Endothelial cell of umbilical vein (primary cell): Measurements from ENCODE around the gene CADPS.

Source experiments
- EZH2 ChIP-seq: IDR thresholded peaks from 2 replicates; pipeline ENCODE4 v1.6.1; 2012; ENCODE audit warnings: borderline replicate concordance, low read depth, mild to moderate bottlenecking, moderate library complexity, low read length, inconsistent platforms; ENCODE audit not compliant: severe bottlenecking
- FOS ChIP-seq: IDR thresholded peaks from 2 replicates; pipeline ENCODE4 v1.6.1; 2011; ENCODE audit warnings: mild to moderate bottlenecking, low read length, moderate library complexity, borderline replicate concordance; ENCODE audit not compliant: insufficient read depth
- GATA2 ChIP-seq: IDR thresholded peaks from 2 replicates; pipeline ENCODE4 v1.7.0; 2011; ENCODE audit warnings: low read depth, mild to moderate bottlenecking, moderate library complexity, mixed read lengths, low read length; ENCODE audit not compliant: insufficient read length, insufficient read depth
- JUN ChIP-seq: IDR thresholded peaks from 2 replicates; pipeline ENCODE4 v1.6.1; 2011; ENCODE audit warnings: borderline replicate concordance, low read depth; ENCODE audit not compliant: insufficient read length, insufficient read depth
- MAX ChIP-seq: IDR thresholded peaks from 2 replicates; pipeline ENCODE4 v1.6.1; 2011; ENCODE audit not compliant: insufficient read depth, insufficient read length
- MYC ChIP-seq: IDR thresholded peaks from one replicate; pipeline ENCODE4 v1.6.1; 2011; ENCODE audit warnings: mild to moderate bottlenecking, low read depth, low read length
- POLR2A ChIP-seq: IDR thresholded peaks from 2 replicates; pipeline ENCODE4 v1.6.1; 2012; ENCODE audit warnings: low read depth, mild to moderate bottlenecking, control low read depth, low read length
- POLR2AphosphoS5 ChIP-seq: IDR thresholded peaks from 2 replicates; pipeline ENCODE4 v1.6.1; 2012; ENCODE audit warnings: low read depth, mild to moderate bottlenecking, control low read depth, low read length, moderate library complexity; ENCODE audit not compliant: insufficient read depth
- TF ChIP-seq, protein P1 (sequence below), 2 donors: IDR thresholded peaks; 1 replicate in 1 of 2; 2 replicates in 1 of 2; pipeline ENCODE4 v1.5.1; 2011; ENCODE audit warnings: low read length in 2 of 2, mild to moderate bottlenecking in 2 of 2, moderate library complexity in 2 of 2, control low read depth in 1 of 2, inconsistent platforms in 1 of 2, low read depth in 1 of 2; ENCODE audit not compliant: insufficient read depth in 1 of 2; ENCODE audit errors: extremely low read depth in 1 of 2

- TF ChIP-seq, protein P1, sequence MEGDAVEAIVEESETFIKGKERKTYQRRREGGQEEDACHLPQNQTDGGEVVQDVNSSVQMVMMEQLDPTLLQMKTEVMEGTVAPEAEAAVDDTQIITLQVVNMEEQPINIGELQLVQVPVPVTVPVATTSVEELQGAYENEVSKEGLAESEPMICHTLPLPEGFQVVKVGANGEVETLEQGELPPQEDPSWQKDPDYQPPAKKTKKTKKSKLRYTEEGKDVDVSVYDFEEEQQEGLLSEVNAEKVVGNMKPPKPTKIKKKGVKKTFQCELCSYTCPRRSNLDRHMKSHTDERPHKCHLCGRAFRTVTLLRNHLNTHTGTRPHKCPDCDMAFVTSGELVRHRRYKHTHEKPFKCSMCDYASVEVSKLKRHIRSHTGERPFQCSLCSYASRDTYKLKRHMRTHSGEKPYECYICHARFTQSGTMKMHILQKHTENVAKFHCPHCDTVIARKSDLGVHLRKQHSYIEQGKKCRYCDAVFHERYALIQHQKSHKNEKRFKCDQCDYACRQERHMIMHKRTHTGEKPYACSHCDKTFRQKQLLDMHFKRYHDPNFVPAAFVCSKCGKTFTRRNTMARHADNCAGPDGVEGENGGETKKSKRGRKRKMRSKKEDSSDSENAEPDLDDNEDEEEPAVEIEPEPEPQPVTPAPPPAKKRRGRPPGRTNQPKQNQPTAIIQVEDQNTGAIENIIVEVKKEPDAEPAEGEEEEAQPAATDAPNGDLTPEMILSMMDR (IDR thresholded peaks at IDR 0.05; ENCODE audit: extremely low read depth in 1 of 2, insufficient read depth in 1 of 2, low read depth in 1 of 2, low read length in 2 of 2), result no peak
- TF ChIP-seq MAX (no peak), MYC (no peak), POLR2A (no peak), EZH2 (peak; percentile 44), JUN (no peak), POLR2AphosphoS5 (no peak), FOS (no peak), GATA2 (no peak)
These were observed 502.6 kb downstream of the CADPS start for GRCh38 chr3:62372621-62373041.
